SU-DHL-6 (cell line): ENCODE data around the gene LRP2.

Experiments used
- CTCF ChIP-seq: fragments of 200-600 bp; sonication (generic); IDR thresholded peaks from one replicate; pipeline ENCODE4 v1.5.1; 2017; ENCODE audit warnings: antibody characterized with exemption, mild to moderate bottlenecking, low read length, moderate library complexity; ENCODE audit not compliant: insufficient read depth, poor library complexity, severe bottlenecking
- EZH2phosphoT487 ChIP-seq: fragments of 200-600 bp; sonication (generic), shearing (Covaris generic); conservative IDR thresholded peaks from 2 replicates; pipeline ENCODE4 v1.6.1; 2018; ENCODE audit warnings: mild to moderate bottlenecking, antibody characterized with exemption, low read length, moderate library complexity, mixed read lengths

DNA sequence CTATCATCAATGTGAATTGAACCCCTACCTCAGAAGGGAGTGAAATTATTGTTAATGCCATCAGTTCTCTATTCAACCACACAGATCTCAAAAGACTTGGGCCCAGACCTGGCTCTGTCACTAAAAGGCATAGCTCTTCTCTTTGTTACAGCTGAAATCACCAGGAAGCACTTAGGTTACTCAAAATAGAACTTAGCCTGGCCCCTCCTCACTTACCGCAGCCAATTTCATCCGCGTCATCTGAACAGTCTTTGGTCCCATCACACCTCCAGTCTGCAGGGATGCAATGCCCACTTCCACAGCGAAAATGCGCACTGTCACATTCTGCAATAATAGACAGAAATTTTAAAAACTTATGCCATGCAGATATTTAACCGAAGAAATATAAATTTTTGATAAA, 41.8 kb downstream of the LRP2 start:
- TF ChIP-seq CTCF (no peak), EZH2phosphoT487 (no peak)
